GM19025 (cell line): ENCODE results near the gene CSF3R.

Experiments
- ATAC-seq: cut with Tn5 transposase; IDR thresholded peaks from one replicate; pipeline ENCODE4 v1.9.1; 2021; ENCODE audit warnings: mild to moderate bottlenecking, low read depth, moderate library complexity; ENCODE audit not compliant: unreplicated experiment

CSF3R gene

GRCh38 chr1:36463803-36464604, 18.7 kb downstream of the CSF3R start, which contains the start of gene MRPS15:
TSS of gene MRPS15 (minus strand) at chr1:36464384. CDS start at chr1:36464275, 109 bp downstream.
- ATAC-seq: peak; percentile 90

- ATAC-seq: no peak
Measured at GRCh38 chr1:36463463-36463802, 19.3 kb downstream of the CSF3R start.

- ATAC-seq: no peak
Measured at GRCh38 chr1:36458910-36459309, 23.8 kb downstream of the CSF3R start.

- no peak for ATAC-seq
Measured at GRCh38 chr1:36457691-36458090, 25.0 kb downstream of the CSF3R start.

GRCh38 chr1:36456391-36456928, 26.3 kb downstream of the CSF3R start:
- ATAC-seq: no peak

- no peak for ATAC-seq
Measured at GRCh38 chr1:36455386-36455785, 27.3 kb downstream of the CSF3R start.

GRCh38 chr1:36453600-36454388, 28.9 kb downstream of the CSF3R start:
- no peak for ATAC-seq

- no peak for ATAC-seq
Measured at GRCh38 chr1:36453051-36453450, 29.7 kb downstream of the CSF3R start.

- ATAC-seq: no peak
Measured at GRCh38 chr1:36450919-36451305, 31.8 kb downstream of the CSF3R start.

GRCh38 chr1:36450270-36450918, 32.3 kb downstream of the CSF3R start, which contains the start of gene OSCP1:
TSS of gene OSCP1 (minus strand) at chr1:36450451. CDS start at chr1:36450369, 82 bp downstream.
- ATAC-seq: peak; percentile 99

GRCh38 chr1:36448530-36449056, 34.1 kb downstream of the CSF3R start:
- no peak for ATAC-seq

GRCh38 chr1:36447450-36447849, 35.3 kb downstream of the CSF3R start:
- ATAC-seq: no peak

GRCh38 chr1:36446746-36447145, 36.0 kb downstream of the CSF3R start:
- ATAC-seq: no peak

GRCh38 chr1:36446271-36446670, 36.4 kb downstream of the CSF3R start:
- no peak for ATAC-seq

GRCh38 chr1:36443297-36443696, 39.4 kb downstream of the CSF3R start:
- no peak for ATAC-seq

GRCh38 chr1:36442337-36442736, 40.4 kb downstream of the CSF3R start:
- ATAC-seq: no peak

GRCh38 chr1:36440646-36441045, 42.1 kb downstream of the CSF3R start:
- no peak for ATAC-seq

GRCh38 chr1:36440044-36440443, 42.7 kb downstream of the CSF3R start:
- no peak for ATAC-seq

- no peak for ATAC-seq
Measured at GRCh38 chr1:36438715-36439114, 44.0 kb downstream of the CSF3R start.

GRCh38 chr1:36436821-36437220, 45.9 kb downstream of the CSF3R start:
- ATAC-seq: no peak

- no peak for ATAC-seq
Measured at GRCh38 chr1:36433102-36433501, 49.6 kb downstream of the CSF3R start.
